Gastroesophageal sphincter (tissue), 4 donors: Measurements from ENCODE around the gene FANCB. TPM values are rescaled to one million over a fixed set of nuclear protein-coding genes. Genes with fewer than 3 reads are reported as not detected.

ENCODE experiments used
- ATAC-seq: fragments of 150-250 bp; one replicate; pipeline ENCODE4 v1.9.1; 2016; ENCODE audit warnings: mild to moderate bottlenecking, moderate library complexity
- H3K27ac ChIP-seq, 4 donors: fragments of 200-600 bp; sonication (generic) in 3 of 4; 1 replicate in 3 of 4; 2 replicates in 1 of 4; pipeline ENCODE4 v1.5.1; 2016 to 2019
- H3K27me3 ChIP-seq: fragments of 200-600 bp; sonication (generic); one replicate; pipeline ENCODE4 v1.5.1; 2019
- H3K36me3 ChIP-seq, 2 donors: fragments of 200-600 bp; sonication (generic); one replicate each; pipeline ENCODE4 v1.5.1; 2019; ENCODE audit warnings: control low read depth in 1 of 2
- H3K4me1 ChIP-seq, 3 donors: fragments of 200-600 bp; sonication (generic); 1 replicate in 2 of 3; 2 replicates in 1 of 3; pipeline ENCODE4 v1.5.1; 2016 to 2019; ENCODE audit warnings: control low read depth in 2 of 3
- H3K4me3 ChIP-seq, 2 donors: fragments of 200-600 bp; sonication (generic); one replicate each; pipeline ENCODE4 v1.5.1; 2019; ENCODE audit warnings: mild to moderate bottlenecking in 1 of 2, moderate library complexity in 1 of 2
- H3K9me3 ChIP-seq, 3 donors: fragments of 200-600 bp; sonication (generic); one replicate each; pipeline ENCODE4 v1.5.1; 2017 to 2019; ENCODE audit warnings: control low read depth in 2 of 3
- EP300 ChIP-seq: sonication (generic); formaldehyde crosslinking; IDR thresholded peaks from one replicate; pipeline ENCODE4 v1.6.1; 2017; ENCODE audit warnings: antibody characterized with exemption, mild to moderate bottlenecking
- POLR2A ChIP-seq, 2 donors: fragments of 450-650 bp; IDR thresholded peaks; one replicate each; pipeline ENCODE4 v1.6.1; 2017; ENCODE audit warnings: antibody characterized with exemption in 2 of 2, mild to moderate bottlenecking in 2 of 2, moderate library complexity in 1 of 2
- POLR2AphosphoS5 ChIP-seq: sonication (generic); formaldehyde crosslinking; IDR thresholded peaks from one replicate; pipeline ENCODE4 v1.6.1; 2017; ENCODE audit warnings: antibody characterized with exemption
- WGBS, 2 donors: methylation state at CpG; one replicate each; pipeline ENCODE4 v1.1.5; 2018; ENCODE audit warnings: low coverage in 1 of 2; 5-methylcytosine and 5-hydroxymethylcytosine counted together
- total RNA-seq, 4 donors: library from RNA; depleted of rRNA; stranded (reverse); fragments of >200 nt; gene quantifications; one replicate each; pipeline ENCODE4 v1.1.0, GENCODE V29; 2016
- TF ChIP-seq, protein P1 (sequence below), 4 experiments: fragments of 200-600 bp in 2 of 4; fragments of 450-650 bp in 2 of 4; sonication (generic) in 1 of 4; IDR thresholded peaks; one replicate each; pipeline ENCODE4 v1.5.1; 2017 to 2019; ENCODE audit warnings: antibody characterized with exemption in 4 of 4, mild to moderate bottlenecking in 2 of 4, moderate library complexity in 2 of 4

FANCB gene
- total RNA-seq, 4 donors from 2014 or later = 0.67 to 2.4 (median 1.2) TPM

DNA sequence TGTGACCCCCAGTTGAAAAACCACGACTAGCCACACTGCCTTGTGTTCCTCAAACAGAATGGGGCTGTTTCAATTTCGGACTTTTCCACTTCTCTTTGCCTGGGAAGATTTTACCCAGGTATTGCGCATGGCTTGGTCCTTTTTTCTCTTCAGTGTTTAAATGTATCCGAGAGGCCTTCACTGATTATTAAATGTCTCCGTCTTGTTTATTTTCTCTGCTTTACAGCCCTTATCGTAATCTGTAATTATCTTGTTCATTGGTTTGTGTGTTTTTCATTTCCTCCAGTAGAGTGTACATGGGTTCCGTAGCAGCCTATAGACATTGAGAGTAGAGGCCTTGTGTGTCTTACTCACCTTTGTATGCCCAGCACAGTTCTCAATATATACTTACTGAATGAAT lies 2.8 kb upstream of the FANCB start:
- H3K27ac ChIP-seq = no peak overlapping the region
- peaks cover 0 to 24% (median 0%) of the 10 kb centered on the region in 3 donors for H3K4me1 ChIP-seq
- H3K4me3 ChIP-seq = no peak overlapping the region
- TF ChIP-seq EP300 (no peak), POLR2AphosphoS5 (no peak), POLR2A (IDR thresholded peaks at IDR 0.05) (no peak)
- TF ChIP-seq, protein P1, sequence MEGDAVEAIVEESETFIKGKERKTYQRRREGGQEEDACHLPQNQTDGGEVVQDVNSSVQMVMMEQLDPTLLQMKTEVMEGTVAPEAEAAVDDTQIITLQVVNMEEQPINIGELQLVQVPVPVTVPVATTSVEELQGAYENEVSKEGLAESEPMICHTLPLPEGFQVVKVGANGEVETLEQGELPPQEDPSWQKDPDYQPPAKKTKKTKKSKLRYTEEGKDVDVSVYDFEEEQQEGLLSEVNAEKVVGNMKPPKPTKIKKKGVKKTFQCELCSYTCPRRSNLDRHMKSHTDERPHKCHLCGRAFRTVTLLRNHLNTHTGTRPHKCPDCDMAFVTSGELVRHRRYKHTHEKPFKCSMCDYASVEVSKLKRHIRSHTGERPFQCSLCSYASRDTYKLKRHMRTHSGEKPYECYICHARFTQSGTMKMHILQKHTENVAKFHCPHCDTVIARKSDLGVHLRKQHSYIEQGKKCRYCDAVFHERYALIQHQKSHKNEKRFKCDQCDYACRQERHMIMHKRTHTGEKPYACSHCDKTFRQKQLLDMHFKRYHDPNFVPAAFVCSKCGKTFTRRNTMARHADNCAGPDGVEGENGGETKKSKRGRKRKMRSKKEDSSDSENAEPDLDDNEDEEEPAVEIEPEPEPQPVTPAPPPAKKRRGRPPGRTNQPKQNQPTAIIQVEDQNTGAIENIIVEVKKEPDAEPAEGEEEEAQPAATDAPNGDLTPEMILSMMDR (IDR thresholded peaks at IDR 0.05) = no peak
- WGBS, 2 donors = 82 to 87% methylated on average over 7 of the region's 7 CpGs
- peaks cover 0 to 5% of the 10 kb centered on the region in 2 donors for H3K36me3 ChIP-seq
- ATAC-seq = no peak
- no peaks in the 10 kb centered on the region for H3K9me3 ChIP-seq
- H3K27me3 ChIP-seq = no peaks in the 10 kb centered on the region

DNA sequence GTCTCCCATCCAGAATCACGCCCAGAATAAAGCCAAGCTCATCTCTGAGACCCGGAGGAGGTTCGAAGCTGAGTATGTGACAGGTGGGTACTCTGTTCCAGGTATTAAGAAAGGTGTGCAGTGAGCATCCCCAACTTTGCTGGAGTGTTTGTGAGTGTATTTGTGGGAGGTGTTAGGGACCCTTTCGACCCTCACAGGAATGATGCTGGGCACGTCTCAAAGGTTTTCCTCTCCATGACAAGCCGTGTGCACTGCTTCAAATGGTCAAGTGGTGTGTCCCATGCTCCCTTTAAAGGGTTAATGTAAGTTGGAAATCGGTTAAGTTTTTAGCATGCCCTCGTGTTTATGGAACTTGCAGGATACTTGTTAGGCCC lies 794 bp upstream of the FANCB start:
- H3K27ac ChIP-seq = peak overlapping the region; percentile 77 to 85 (median 82)
- H3K9me3 ChIP-seq = no peaks in the 10 kb centered on the region
- WGBS, 2 donors = 0 to 8% methylated on average over 2 of the region's 8 CpGs
- H3K36me3 ChIP-seq = peaks cover 0 to 5% of the 10 kb centered on the region in 2 donors
- TF ChIP-seq POLR2AphosphoS5 (no peak), EP300 (no peak), POLR2A (IDR thresholded peaks at IDR 0.05) (no peak)
- TF ChIP-seq, protein P1 (IDR thresholded peaks at IDR 0.05) = no peak
- peaks cover 0 to 24% (median 0%) of the 10 kb centered on the region in 3 donors for H3K4me1 ChIP-seq
- H3K27me3 ChIP-seq = no peaks in the 10 kb centered on the region
- H3K4me3 ChIP-seq = peak overlapping the region; percentile 76 to 92
- ATAC-seq = no peak

GRCh38 chrX:14872355-14872754 lies 514 bp downstream of the FANCB start:
- Histone ChIP-seq H3K36me3 (peaks cover 0 to 2% of the 10 kb centered on the region in 2 donors), H3K4me1 (peaks cover 0 to 24% (median 0%) of the 10 kb centered on the region in 3 donors), H3K27me3 (no peaks in the 10 kb centered on the region), H3K27ac (peak overlapping the region in 2 of 4 donors; percentile 81 to 82), H3K9me3 (no peaks in the 10 kb centered on the region), H3K4me3 (peak overlapping the region; percentile 64 to 76)
- 30 to 32% methylated on average over 4 to 6 of the region's 7 CpGs for WGBS, 2 donors
- TF ChIP-seq POLR2A (IDR thresholded peaks at IDR 0.05) (no peak), POLR2AphosphoS5 (no peak), EP300 (no peak)
- TF ChIP-seq, protein P1 (IDR thresholded peaks at IDR 0.05) = no peak
- ATAC-seq = no peak

DNA sequence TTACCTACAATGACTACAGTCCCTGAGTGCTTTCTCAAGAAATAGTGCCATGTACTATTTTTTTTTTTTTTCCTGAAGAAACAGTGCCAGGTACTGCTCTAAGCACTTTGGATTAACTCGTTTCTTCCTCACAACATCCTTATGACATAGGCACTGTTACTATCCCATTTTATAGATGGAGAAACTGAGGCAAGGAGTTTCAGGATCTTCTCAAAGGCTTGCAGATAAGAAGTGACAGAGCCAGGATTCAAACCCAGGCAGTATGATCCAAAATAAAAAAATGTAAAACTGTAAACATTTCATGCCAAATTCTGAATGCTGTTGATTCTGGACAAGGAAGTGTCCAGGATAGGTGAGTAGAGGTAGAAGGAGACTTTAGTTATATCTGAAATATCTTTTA lies 1.1 kb downstream of the FANCB start:
- Histone ChIP-seq H3K27ac (no peak overlapping the region), H3K4me3 (no peak overlapping the region), H3K27me3 (no peaks in the 10 kb centered on the region), H3K36me3 (no peaks in the 10 kb centered on the region), H3K9me3 (no peaks in the 10 kb centered on the region), H3K4me1 (peaks cover 0 to 24% (median 0%) of the 10 kb centered on the region in 3 donors)
- TF ChIP-seq EP300 (no peak), POLR2AphosphoS5 (no peak), POLR2A (IDR thresholded peaks at IDR 0.05) (no peak)
- TF ChIP-seq, protein P1 (IDR thresholded peaks at IDR 0.05) = no peak
- no peak for ATAC-seq
- 63% methylated on average over 1 of the region's 1 CpG for WGBS, 2 donors

GRCh38 chrX:14865201-14865600 lies 7.7 kb downstream of the FANCB start:
- no peak for TF ChIP-seq EP300
- no peak for TF ChIP-seq POLR2AphosphoS5
- no peak for TF ChIP-seq POLR2A (IDR thresholded peaks at IDR 0.05)
- TF ChIP-seq, protein P1 (IDR thresholded peaks at IDR 0.05) = no peak
- Histone ChIP-seq H3K27me3 (no peaks in the 10 kb centered on the region), H3K4me3 (no peak overlapping the region), H3K9me3 (no peaks in the 10 kb centered on the region), H3K36me3 (no peaks in the 10 kb centered on the region), H3K4me1 (no peaks in the 10 kb centered on the region), H3K27ac (no peak overlapping the region)
- no CpG with 5 or more reads among the region's 1 CpG for WGBS, 2 donors
- no peak for ATAC-seq
